Measurements from ENCODE around the gene SETBP1. TPM values are rescaled to one million over a fixed set of nuclear protein-coding genes. Genes with fewer than 3 reads are reported as not detected.
"Not testable (repeated sequence)": the region's sequence is repeated elsewhere in the genome, so short reads cannot be mapped to it uniquely, and the experiment has no call there.

SETBP1 gene
- total RNA-seq, 2 experiments from 2014 or later: 6.4 to 6.7 TPM

- Mint-ChIP-seq H3K27me3 (peaks cover 16% of the 10 kb centered on the region), H3K27ac (no peak overlapping the region), H3K4me3 (no peak overlapping the region), H3K4me1 (ENCODE audit: low read depth) (peaks cover 14% of the 10 kb centered on the region), H3K36me3 (no peaks in the 10 kb centered on the region), H3K9me3 (no peaks in the 10 kb centered on the region)
- POLR2A ChIA-PET: no interaction called here
- CTCF ChIA-PET: no interaction called here
- no peak for DNase-seq
- intact Hi-C loops (cut with micrococcal nuclease): no loop called here
Measured at GRCh38 chr18:44792456-44793061, 111.9 kb downstream of the SETBP1 start.

- no peak overlapping the region for H3K4me3 Mint-ChIP-seq
- peaks cover 11% of the 10 kb centered on the region for H3K27me3 Mint-ChIP-seq
- H3K27ac Mint-ChIP-seq: no peak overlapping the region
- H3K4me1 Mint-ChIP-seq (ENCODE audit: low read depth): peaks cover 18% of the 10 kb centered on the region
- ChIA-PET POLR2A (no interaction called here), CTCF (no interaction called here)
- no peak for DNase-seq
- intact Hi-C loops (cut with micrococcal nuclease): no loop called here
- no peaks in the 10 kb centered on the region for H3K9me3 Mint-ChIP-seq
- no peaks in the 10 kb centered on the region for H3K36me3 Mint-ChIP-seq
Measured at GRCh38 chr18:44793194-44793593, 112.5 kb downstream of the SETBP1 start.

- H3K4me3 Mint-ChIP-seq: no peak overlapping the region
- no peak overlapping the region for H3K27ac Mint-ChIP-seq
- H3K4me1 Mint-ChIP-seq (ENCODE audit: low read depth): peaks cover 22% of the 10 kb centered on the region
- no peak for DNase-seq
- ChIA-PET POLR2A (no interaction called here), CTCF (no interaction called here)
- no peaks in the 10 kb centered on the region for H3K36me3 Mint-ChIP-seq
- no peaks in the 10 kb centered on the region for H3K9me3 Mint-ChIP-seq
- H3K27me3 Mint-ChIP-seq: peaks cover 8% of the 10 kb centered on the region
- intact Hi-C loops (cut with micrococcal nuclease): no loop called here
Measured at GRCh38 chr18:44793685-44794084, 113.0 kb downstream of the SETBP1 start.

GRCh38 chr18:44795241-44795640 is 114.6 kb downstream of the SETBP1 start:
- H3K27ac Mint-ChIP-seq: no peak overlapping the region
- ChIA-PET CTCF (no interaction called here), POLR2A (no interaction called here)
- intact Hi-C loops (cut with micrococcal nuclease): loop anchor here (1.0 to 5.0 kb wide), 2 partner anchors 36 to 113 kb away; partner anchors contain the start of gene SETBP1
- DNase-seq: no peak
- H3K9me3 Mint-ChIP-seq: peaks cover under 1% of the 10 kb centered on the region
- H3K4me1 Mint-ChIP-seq (ENCODE audit: low read depth): peaks cover 38% of the 10 kb centered on the region
- peaks cover 1% of the 10 kb centered on the region for H3K36me3 Mint-ChIP-seq
- no peak overlapping the region for H3K4me3 Mint-ChIP-seq
- H3K27me3 Mint-ChIP-seq: peaks cover 5% of the 10 kb centered on the region

GRCh38 chr18:44796429-44797428 is 116.0 kb downstream of the SETBP1 start:
- intact Hi-C loops (cut with micrococcal nuclease): loop anchor here (5.0 kb wide), 1 partner anchor 114 kb away; the partner anchor contains the start of gene SETBP1
- CTCF ChIA-PET: interaction anchor here (1.6 kb wide), 1 partner anchor 118 kb away, joined by 4 read pairs; no protein-coding TSS in a partner anchor
- Mint-ChIP-seq H3K36me3 (peaks cover 4% of the 10 kb centered on the region), H3K4me3 (no peak overlapping the region), H3K27ac (no peak overlapping the region), H3K27me3 (peaks cover 4% of the 10 kb centered on the region), H3K9me3 (peaks cover 5% of the 10 kb centered on the region), H3K4me1 (ENCODE audit: low read depth) (peaks cover 40% of the 10 kb centered on the region)
- DNase-seq: no peak
- POLR2A ChIA-PET: no interaction called here

GRCh38 chr18:44798433-44799048 is 117.9 kb downstream of the SETBP1 start:
- Mint-ChIP-seq H3K27me3 (peaks cover 3% of the 10 kb centered on the region), H3K4me3 (no peak overlapping the region), H3K4me1 (ENCODE audit: low read depth) (peaks cover 40% of the 10 kb centered on the region), H3K36me3 (peaks cover 4% of the 10 kb centered on the region), H3K9me3 (peaks cover 5% of the 10 kb centered on the region), H3K27ac (peak overlapping the region; percentile 38)
- intact Hi-C loops (cut with micrococcal nuclease): loop anchor here (1.0 to 5.0 kb wide), 5 partner anchors 21 to 116 kb away; partner anchors contain the start of gene SETBP1
- no peak for DNase-seq
- CTCF ChIA-PET: interaction anchor here (1.2 to 1.8 kb wide), 3 partner anchors 25 to 89 kb away, joined by 4 read pairs; no protein-coding TSS in a partner anchor
- POLR2A ChIA-PET: interaction anchor here (1.3 to 1.5 kb wide), 5 partner anchors 21 to 89 kb away, joined by 3 to 10 read pairs (median 6); no protein-coding TSS in a partner anchor

GRCh38 chr18:44799382-44799906 is 118.8 kb downstream of the SETBP1 start:
- H3K4me1 Mint-ChIP-seq (ENCODE audit: low read depth): peaks cover 47% of the 10 kb centered on the region
- peaks cover 4% of the 10 kb centered on the region for H3K36me3 Mint-ChIP-seq
- POLR2A ChIA-PET: interaction anchor here (1.3 to 1.5 kb wide), 5 partner anchors 20 to 88 kb away, joined by 3 to 10 read pairs (median 6); no protein-coding TSS in a partner anchor
- peak overlapping the region; percentile 46 for H3K27ac Mint-ChIP-seq
- peak; percentile 36 for DNase-seq
- H3K4me3 Mint-ChIP-seq: no peak overlapping the region
- H3K9me3 Mint-ChIP-seq: peaks cover 5% of the 10 kb centered on the region
- intact Hi-C loops (cut with micrococcal nuclease): loop anchor here (1.0 to 5.0 kb wide), 4 partner anchors 20 to 117 kb away; partner anchors contain the start of gene SETBP1
- H3K27me3 Mint-ChIP-seq: peaks cover 3% of the 10 kb centered on the region
- CTCF ChIA-PET: interaction anchor here (1.2 to 1.8 kb wide), 3 partner anchors 24 to 88 kb away, joined by 4 read pairs; no protein-coding TSS in a partner anchor

GRCh38 chr18:44799907-44800421 is 119.3 kb downstream of the SETBP1 start:
- Mint-ChIP-seq H3K27ac (no peak overlapping the region), H3K4me3 (no peak overlapping the region), H3K36me3 (peaks cover 4% of the 10 kb centered on the region), H3K9me3 (peaks cover 5% of the 10 kb centered on the region), H3K27me3 (peaks cover 3% of the 10 kb centered on the region), H3K4me1 (ENCODE audit: low read depth) (peaks cover 43% of the 10 kb centered on the region)
- ChIA-PET POLR2A (interaction anchor here (1.4 to 1.5 kb wide), 3 partner anchors 19 to 75 kb away, joined by 3 to 10 read pairs (median 7); no protein-coding TSS in a partner anchor), CTCF (interaction anchor here (1.8 kb wide), 1 partner anchor 23 kb away, joined by 4 read pairs; no protein-coding TSS in a partner anchor)
- no peak for DNase-seq
- intact Hi-C loops (cut with micrococcal nuclease): loop anchor here (1.0 to 5.0 kb wide), 4 partner anchors 19 to 118 kb away; partner anchors contain the start of gene SETBP1

GRCh38 chr18:44800766-44801165 is 120.1 kb downstream of the SETBP1 start:
- H3K27ac Mint-ChIP-seq; POLR2A ChIA-PET; H3K36me3 Mint-ChIP-seq; CTCF ChIA-PET; H3K4me3 Mint-ChIP-seq; intact Hi-C loops (cut with micrococcal nuclease); H3K27me3 Mint-ChIP-seq; DNase-seq; H3K9me3 Mint-ChIP-seq: not testable (repeated sequence)
- H3K4me1 Mint-ChIP-seq (ENCODE audit: low read depth): peaks cover 39% of the 10 kb centered on the region

- CTCF ChIA-PET: no interaction called here
- no peak overlapping the region for H3K4me3 Mint-ChIP-seq
- peaks cover 6% of the 10 kb centered on the region for H3K27me3 Mint-ChIP-seq
- intact Hi-C loops (cut with micrococcal nuclease): no loop called here
- DNase-seq: no peak
- peaks cover 37% of the 10 kb centered on the region for H3K4me1 Mint-ChIP-seq (ENCODE audit: low read depth)
- no peak overlapping the region for H3K27ac Mint-ChIP-seq
- POLR2A ChIA-PET: no interaction called here
- H3K36me3 Mint-ChIP-seq: peaks cover 4% of the 10 kb centered on the region
- H3K9me3 Mint-ChIP-seq: peaks cover 5% of the 10 kb centered on the region
Measured at GRCh38 chr18:44801781-44802180, 121.1 kb downstream of the SETBP1 start.

GRCh38 chr18:44802508-44802907 is 121.8 kb downstream of the SETBP1 start:
- Mint-ChIP-seq H3K27me3 (peaks cover 6% of the 10 kb centered on the region), H3K9me3 (peaks cover 5% of the 10 kb centered on the region), H3K36me3 (peaks cover 4% of the 10 kb centered on the region), H3K27ac (no peak overlapping the region), H3K4me1 (ENCODE audit: low read depth) (peaks cover 36% of the 10 kb centered on the region), H3K4me3 (no peak overlapping the region)
- CTCF ChIA-PET: no interaction called here
- intact Hi-C loops (cut with micrococcal nuclease): no loop called here
- POLR2A ChIA-PET: no interaction called here
- no peak for DNase-seq
